Nephron progenitor cell (in vitro differentiated cells): ENCODE results near the gene COLEC12.
A peak's percentile ranks its signal among the peaks of the same experiment; 100 is the strongest.

ENCODE experiments used
- DNase-seq: peaks from one replicate; pipeline ENCODE4 v3.0.0; 2021
- H3K27ac Mint-ChIP-seq: 2 replicates; pipeline ENCODE4 v1.8.0; 2021; ENCODE audit warnings: mild to moderate bottlenecking, moderate library complexity, mixed read lengths
- H3K27me3 Mint-ChIP-seq: 2 replicates; pipeline ENCODE4 v1.8.0; 2021; ENCODE audit warnings: mild to moderate bottlenecking, low read depth, mixed read lengths; ENCODE audit not compliant: poor library complexity
- H3K36me3 Mint-ChIP-seq: 2 replicates; pipeline ENCODE4 v1.8.0; 2021; ENCODE audit warnings: low read depth, mixed read lengths
- H3K4me1 Mint-ChIP-seq: 2 replicates; pipeline ENCODE4 v1.8.0; 2021; ENCODE audit warnings: mixed read lengths
- H3K4me3 Mint-ChIP-seq: 2 replicates; pipeline ENCODE4 v1.8.0; 2021; ENCODE audit warnings: mild to moderate bottlenecking, moderate library complexity, mixed read lengths
- H3K9me3 Mint-ChIP-seq: 2 replicates; pipeline ENCODE4 v1.8.0; 2021; ENCODE audit warnings: mild to moderate bottlenecking, moderate library complexity, mixed read lengths
- CTCF ChIP-seq: fragments of 200-600 bp; sonication (generic); IDR thresholded peaks from 2 replicates; pipeline ENCODE4 v1.5.0; 2021; ENCODE audit warnings: antibody characterized with exemption

Gene COLEC12

GRCh38 chr18:366466-367061, 133.9 kb downstream of the COLEC12 start:
- TF ChIP-seq CTCF, result no peak
- DNase-seq, result peak; percentile 22
- H3K9me3 Mint-ChIP-seq, result no peaks in the 10 kb centered on the region
- H3K27ac Mint-ChIP-seq, result peak overlapping the region; percentile 92
- no peaks in the 10 kb centered on the region for H3K27me3 Mint-ChIP-seq
- peak overlapping the region; percentile 39 for H3K4me3 Mint-ChIP-seq
- peaks cover 10% of the 10 kb centered on the region for H3K36me3 Mint-ChIP-seq
- H3K4me1 Mint-ChIP-seq, result peaks cover 89% of the 10 kb centered on the region

GRCh38 chr18:365651-366050, 134.8 kb downstream of the COLEC12 start:
- peaks cover 19% of the 10 kb centered on the region for H3K36me3 Mint-ChIP-seq
- no peaks in the 10 kb centered on the region for H3K27me3 Mint-ChIP-seq
- peaks cover 89% of the 10 kb centered on the region for H3K4me1 Mint-ChIP-seq
- H3K4me3 Mint-ChIP-seq, result peak overlapping the region; percentile 21
- H3K27ac Mint-ChIP-seq, result peak overlapping the region; percentile 70
- TF ChIP-seq CTCF, result no peak
- no peak for DNase-seq
- H3K9me3 Mint-ChIP-seq, result no peaks in the 10 kb centered on the region

DNA sequence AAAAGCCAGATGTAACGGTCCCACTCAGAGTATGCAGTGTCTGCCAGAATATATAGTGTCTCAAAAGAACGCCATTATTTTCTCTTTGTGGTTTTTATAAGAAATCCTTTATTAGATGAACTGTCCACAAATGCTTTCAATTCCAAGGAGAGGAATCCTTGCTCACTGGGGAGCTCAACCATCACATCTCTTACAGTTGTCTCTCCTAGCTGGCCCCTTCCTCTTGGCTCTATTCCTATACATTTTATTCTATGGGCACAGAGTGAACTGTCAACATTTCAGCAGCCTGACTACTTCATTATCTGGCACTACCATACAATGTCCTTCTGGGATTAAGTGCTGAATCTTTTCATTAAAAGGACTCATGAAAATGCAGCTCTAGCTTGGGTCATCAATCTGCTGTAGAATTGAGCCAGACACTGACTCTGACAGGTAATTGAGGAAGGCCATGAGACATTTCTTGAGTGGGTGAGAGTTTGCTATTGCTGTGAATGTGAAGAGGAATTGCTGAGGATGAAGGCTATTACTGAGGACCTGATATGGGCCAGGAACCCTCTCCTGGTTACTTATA, 136.2 kb downstream of the COLEC12 start:
- no peak overlapping the region for H3K4me3 Mint-ChIP-seq
- no peaks in the 10 kb centered on the region for H3K27me3 Mint-ChIP-seq
- peak overlapping the region; percentile 25 for H3K27ac Mint-ChIP-seq
- no peak for TF ChIP-seq CTCF
- H3K4me1 Mint-ChIP-seq, result peaks cover 81% of the 10 kb centered on the region
- no peak for DNase-seq
- peaks cover 23% of the 10 kb centered on the region for H3K36me3 Mint-ChIP-seq
- H3K9me3 Mint-ChIP-seq, result no peaks in the 10 kb centered on the region

DNA sequence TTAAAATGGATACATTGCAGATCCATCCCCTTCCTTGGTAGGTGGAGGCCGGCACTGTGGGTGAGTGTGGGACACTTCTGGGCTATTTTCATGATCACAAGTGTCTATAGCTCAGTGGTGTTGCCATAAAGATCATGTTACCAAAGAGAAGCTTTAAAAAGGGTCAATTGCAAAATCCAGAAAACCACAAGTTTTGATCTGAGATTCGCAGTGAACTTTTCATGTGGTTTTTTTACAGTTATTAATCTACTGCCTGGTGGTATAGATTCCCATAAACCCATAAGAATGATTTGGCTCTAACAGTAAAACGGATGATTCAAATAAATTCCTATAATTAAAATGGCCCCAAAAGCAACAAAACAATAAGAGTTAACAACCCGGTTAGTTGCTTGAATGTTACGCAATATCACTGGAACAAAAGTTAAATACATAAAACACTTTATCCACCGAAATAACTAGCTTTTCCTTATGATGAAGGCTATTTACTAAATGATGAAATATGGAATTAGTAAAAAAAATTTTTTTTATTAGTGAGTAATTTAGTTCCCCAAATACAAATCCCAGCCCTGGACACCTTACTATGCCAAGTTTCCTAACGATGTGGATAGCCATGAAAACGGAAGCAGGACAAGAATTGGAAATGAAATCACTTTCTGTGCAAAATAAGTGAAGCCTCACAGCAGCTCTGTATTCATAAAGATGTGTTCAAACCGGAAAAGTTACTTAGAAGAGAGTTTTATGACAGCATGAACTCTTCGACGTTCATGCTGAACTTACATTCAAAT, 137.0 kb downstream of the COLEC12 start:
- Mint-ChIP-seq H3K27me3 (no peaks in the 10 kb centered on the region), H3K9me3 (no peaks in the 10 kb centered on the region), H3K36me3 (peaks cover 27% of the 10 kb centered on the region), H3K27ac (peak overlapping the region; percentile 99), H3K4me1 (peaks cover 77% of the 10 kb centered on the region), H3K4me3 (peak overlapping the region; percentile 72)
- DNase-seq, result no peak
- TF ChIP-seq CTCF, result no peak

- H3K27ac Mint-ChIP-seq, result peak overlapping the region; percentile 99
- TF ChIP-seq CTCF, result no peak
- DNase-seq, result no peak
- H3K4me3 Mint-ChIP-seq, result peak overlapping the region; percentile 72
- peaks cover 73% of the 10 kb centered on the region for H3K4me1 Mint-ChIP-seq
- peaks cover 24% of the 10 kb centered on the region for H3K36me3 Mint-ChIP-seq
- no peaks in the 10 kb centered on the region for H3K9me3 Mint-ChIP-seq
- no peaks in the 10 kb centered on the region for H3K27me3 Mint-ChIP-seq
Observed at GRCh38 chr18:362311-363290, 137.9 kb downstream of the COLEC12 start.
